Body of pancreas (tissue), 4 donors: ENCODE results near the gene SUMO3. TPM values are rescaled to one million over a fixed set of nuclear protein-coding genes. Genes with fewer than 3 reads are reported as not detected.

Experiments
- ATAC-seq: fragments of 150-250 bp; one replicate; pipeline ENCODE4 v1.9.1; 2016
- DNase-seq, 4 donors: peaks; one replicate each; pipeline ENCODE4 v3.0.0-alpha.2; 2019
- H3K27ac ChIP-seq, 4 donors: fragments of 200-600 bp; sonication (generic); 1 replicate in 3 of 4; 2 replicates in 1 of 4; pipeline versions ENCODE4 v1.5.1 to v1.6.1; 2016 to 2019; ENCODE audit warnings: mild to moderate bottlenecking in 1 of 4, mixed read lengths in 1 of 4, moderate library complexity in 1 of 4
- H3K27me3 ChIP-seq, 2 donors: fragments of 200-600 bp; sonication (generic); one replicate each; pipeline ENCODE4 v1.6.0; 2016; ENCODE audit warnings: mild to moderate bottlenecking in 1 of 2
- H3K36me3 ChIP-seq, 2 donors: fragments of 200-600 bp; sonication (generic); replicated peaks in 1 of 2; 2 replicates each; pipeline ENCODE4 v1.5.1; 2016; ENCODE audit warnings: low read depth in 2 of 2; ENCODE audit not compliant: insufficient read depth in 1 of 2
- H3K4me1 ChIP-seq: fragments of 200-600 bp; sonication (generic); one replicate; pipeline ENCODE4 v1.6.0; 2016
- H3K4me3 ChIP-seq, 2 donors: fragments of 200-600 bp; sonication (generic); 1 replicate in 1 of 2; 2 replicates in 1 of 2; pipeline ENCODE4 v1.5.1; 2016 to 2019
- H3K9me3 ChIP-seq, 3 donors: fragments of 200-600 bp; sonication (generic); 1 replicate in 2 of 3; 2 replicates in 1 of 3; pipeline ENCODE4 v1.5.1; 2016
- POLR2A ChIP-seq, 3 donors: fragments of 450-650 bp; IDR thresholded peaks; one replicate each; pipeline ENCODE4 v1.6.1; 2016; ENCODE audit warnings: antibody characterized with exemption in 3 of 3, mild to moderate bottlenecking in 2 of 3
- WGBS, 2 donors: methylation state at CpG; one replicate each; pipeline ENCODE4 v1.1.5; 2017; 5-methylcytosine and 5-hydroxymethylcytosine counted together
- intact Hi-C: fragments of 100-400 bp; cut with DNase I; formaldehyde crosslinking; loops from one replicate; pipeline ENCODE4 v1.15.1; 2023
- total RNA-seq, 2 donors: library from RNA; depleted of rRNA; stranded (reverse); fragments of >200 nt; gene quantifications; one replicate each; pipeline ENCODE4 v1.1.0, GENCODE V29; 2016
- TF ChIP-seq, protein P1 (sequence below), 7 experiments: fragments of 450-650 bp in 4 of 7; fragments of 200-600 bp in 3 of 7; sonication (generic) in 3 of 7; IDR thresholded peaks; one replicate each; pipeline ENCODE4 v1.5.1; 2016 to 2019; ENCODE audit warnings: antibody characterized with exemption in 7 of 7

Gene SUMO3
- total RNA-seq, 2 donors from 2014 or later, result 20.4 to 33.2 TPM

DNA sequence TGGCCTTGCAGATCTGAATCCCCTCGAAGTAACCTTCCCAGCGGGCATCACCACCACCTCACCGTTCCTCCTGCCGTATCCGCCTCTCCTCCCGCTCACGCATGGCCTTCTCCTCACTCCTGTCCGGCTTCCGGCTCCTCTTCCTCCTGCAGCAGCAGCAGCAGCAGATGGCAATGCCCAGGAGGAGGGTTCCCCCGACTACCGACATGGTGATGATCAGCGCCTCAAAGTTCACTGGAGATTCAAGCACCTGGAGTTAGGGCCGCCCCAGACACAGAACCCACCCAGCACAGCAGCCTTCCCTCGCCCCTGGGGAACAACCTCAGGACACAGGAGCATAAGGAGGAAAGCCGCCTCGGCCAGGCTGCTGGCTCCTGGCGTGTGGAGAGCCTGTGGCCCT is 38.3 kb upstream of the SUMO3 start:
- intact Hi-C loops, result no loop called here
- Histone ChIP-seq H3K4me1 (no peaks in the 10 kb centered on the region), H3K27me3 (no peaks in the 10 kb centered on the region), H3K4me3 (no peak overlapping the region), H3K27ac (no peak overlapping the region), H3K36me3 (peaks cover 0 to 21% of the 10 kb centered on the region in 2 donors), H3K9me3 (no peaks in the 10 kb centered on the region)
- ATAC-seq (no peak), DNase-seq (no peak)
- TF ChIP-seq, protein P1, sequence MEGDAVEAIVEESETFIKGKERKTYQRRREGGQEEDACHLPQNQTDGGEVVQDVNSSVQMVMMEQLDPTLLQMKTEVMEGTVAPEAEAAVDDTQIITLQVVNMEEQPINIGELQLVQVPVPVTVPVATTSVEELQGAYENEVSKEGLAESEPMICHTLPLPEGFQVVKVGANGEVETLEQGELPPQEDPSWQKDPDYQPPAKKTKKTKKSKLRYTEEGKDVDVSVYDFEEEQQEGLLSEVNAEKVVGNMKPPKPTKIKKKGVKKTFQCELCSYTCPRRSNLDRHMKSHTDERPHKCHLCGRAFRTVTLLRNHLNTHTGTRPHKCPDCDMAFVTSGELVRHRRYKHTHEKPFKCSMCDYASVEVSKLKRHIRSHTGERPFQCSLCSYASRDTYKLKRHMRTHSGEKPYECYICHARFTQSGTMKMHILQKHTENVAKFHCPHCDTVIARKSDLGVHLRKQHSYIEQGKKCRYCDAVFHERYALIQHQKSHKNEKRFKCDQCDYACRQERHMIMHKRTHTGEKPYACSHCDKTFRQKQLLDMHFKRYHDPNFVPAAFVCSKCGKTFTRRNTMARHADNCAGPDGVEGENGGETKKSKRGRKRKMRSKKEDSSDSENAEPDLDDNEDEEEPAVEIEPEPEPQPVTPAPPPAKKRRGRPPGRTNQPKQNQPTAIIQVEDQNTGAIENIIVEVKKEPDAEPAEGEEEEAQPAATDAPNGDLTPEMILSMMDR (IDR thresholded peaks at IDR 0.05), result no peak
- no peak for TF ChIP-seq POLR2A (IDR thresholded peaks at IDR 0.05)
- 89 to 91% methylated on average over 15 to 17 of the region's 17 CpGs for WGBS, 2 donors

DNA sequence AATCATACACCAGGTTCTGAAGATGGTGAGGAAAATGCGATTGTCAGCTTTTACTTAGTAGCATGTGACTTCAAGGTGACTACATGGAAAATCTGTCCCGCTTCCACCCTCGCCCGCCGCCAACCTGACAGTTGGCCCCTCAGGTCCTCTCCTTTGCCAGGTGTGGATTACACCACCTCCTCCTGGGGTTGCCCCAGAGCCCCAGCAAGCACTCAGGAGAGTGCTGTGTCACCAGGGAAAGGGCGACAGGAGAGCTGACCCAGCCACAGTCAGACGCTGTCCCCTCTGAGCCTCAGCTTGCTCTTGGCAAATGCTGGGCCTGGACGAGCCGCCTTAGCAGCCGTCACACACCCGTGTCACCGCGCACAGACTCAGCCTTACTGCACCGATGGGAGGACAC is 37.7 kb upstream of the SUMO3 start:
- Histone ChIP-seq H3K9me3 (no peaks in the 10 kb centered on the region), H3K4me3 (no peak overlapping the region), H3K4me1 (no peaks in the 10 kb centered on the region), H3K27ac (no peak overlapping the region), H3K36me3 (peaks cover 0 to 24% of the 10 kb centered on the region in 2 donors), H3K27me3 (no peaks in the 10 kb centered on the region)
- no peak for ATAC-seq
- WGBS, 2 donors, result 92 to 95% methylated on average over 5 to 14 of the region's 14 CpGs
- intact Hi-C loops, result no loop called here
- TF ChIP-seq POLR2A (IDR thresholded peaks at IDR 0.05), result no peak
- no peak for DNase-seq

DNA sequence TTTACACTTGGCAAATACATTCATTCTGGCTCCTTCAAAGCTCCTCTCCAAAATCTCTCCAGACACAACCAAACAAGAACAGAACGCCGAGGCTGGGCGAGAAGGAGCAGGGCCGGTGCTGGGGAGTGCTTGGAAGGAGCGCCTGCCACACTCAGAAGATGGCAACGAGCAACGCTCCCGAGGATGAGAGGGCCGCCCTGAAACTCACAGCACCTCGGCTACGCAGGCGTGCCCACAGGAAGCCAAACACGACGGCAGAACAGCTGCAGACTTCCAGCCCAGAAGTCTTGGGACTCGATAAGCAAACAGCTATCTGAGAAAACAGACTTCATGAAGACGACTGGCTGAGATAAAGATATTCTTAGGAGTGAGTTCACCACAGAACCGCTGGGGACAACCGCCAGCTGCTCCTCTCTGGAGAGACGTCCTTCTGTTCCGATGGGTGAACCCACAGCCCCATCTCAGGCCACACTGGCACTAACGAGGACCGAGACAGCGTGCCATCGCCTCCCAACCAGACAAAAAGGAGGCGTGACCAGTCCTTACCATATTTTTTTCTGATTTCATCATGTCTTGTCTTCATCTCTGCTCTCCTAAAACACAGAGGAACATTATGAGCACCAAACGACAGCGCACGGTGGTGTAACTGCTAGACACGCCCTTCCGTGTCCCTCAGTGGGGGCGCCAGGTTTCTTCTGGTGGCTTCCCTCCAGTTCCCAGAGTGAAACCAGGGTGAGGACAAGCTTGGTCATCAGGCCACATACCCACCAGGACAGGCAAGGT is 37.0 kb upstream of the SUMO3 start:
- no peak overlapping the region for H3K27ac ChIP-seq

DNA sequence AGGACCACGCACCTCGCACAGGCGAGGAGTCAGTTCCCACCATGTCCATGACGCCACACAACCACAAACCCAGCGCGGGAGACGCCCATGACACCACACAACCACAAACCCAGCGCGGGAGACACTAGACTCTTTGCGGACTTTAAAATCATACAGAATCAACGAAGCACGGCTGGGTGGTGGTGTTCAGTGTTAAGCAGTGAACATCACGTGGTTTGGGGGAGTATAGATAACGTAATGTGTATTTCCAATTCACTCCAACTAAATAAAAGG is 36.5 kb upstream of the SUMO3 start:
- Histone ChIP-seq H3K9me3 (no peaks in the 10 kb centered on the region), H3K36me3 (peaks cover 0 to 32% of the 10 kb centered on the region in 2 donors), H3K4me3 (no peak overlapping the region), H3K27ac (no peak overlapping the region), H3K27me3 (no peaks in the 10 kb centered on the region), H3K4me1 (peaks cover under 1% of the 10 kb centered on the region)
- DNase-seq (no peak), ATAC-seq (no peak)
- TF ChIP-seq, protein P1 (IDR thresholded peaks at IDR 0.05), result no peak
- no peak for TF ChIP-seq POLR2A (IDR thresholded peaks at IDR 0.05)
- intact Hi-C loops, result no loop called here
- WGBS, 2 donors, result 87 to 93% methylated on average over 14 of the region's 14 CpGs

More for the DNA sequence above, 37.0 kb upstream of the SUMO3 start:
- no peaks in the 10 kb centered on the region for H3K9me3 ChIP-seq
- intact Hi-C loops, result no loop called here
- WGBS, 2 donors, result 81 to 92% methylated on average over 31 of the region's 31 CpGs
- TF ChIP-seq POLR2A (IDR thresholded peaks at IDR 0.05), result no peak
- TF ChIP-seq, protein P1 (IDR thresholded peaks at IDR 0.05), result no peak
- no peak for ATAC-seq
- no peaks in the 10 kb centered on the region for H3K4me1 ChIP-seq
- H3K36me3 ChIP-seq, result peaks cover 0 to 29% of the 10 kb centered on the region in 2 donors
- H3K4me3 ChIP-seq, result no peak overlapping the region
- no peak for DNase-seq
- H3K27me3 ChIP-seq, result no peaks in the 10 kb centered on the region

DNA sequence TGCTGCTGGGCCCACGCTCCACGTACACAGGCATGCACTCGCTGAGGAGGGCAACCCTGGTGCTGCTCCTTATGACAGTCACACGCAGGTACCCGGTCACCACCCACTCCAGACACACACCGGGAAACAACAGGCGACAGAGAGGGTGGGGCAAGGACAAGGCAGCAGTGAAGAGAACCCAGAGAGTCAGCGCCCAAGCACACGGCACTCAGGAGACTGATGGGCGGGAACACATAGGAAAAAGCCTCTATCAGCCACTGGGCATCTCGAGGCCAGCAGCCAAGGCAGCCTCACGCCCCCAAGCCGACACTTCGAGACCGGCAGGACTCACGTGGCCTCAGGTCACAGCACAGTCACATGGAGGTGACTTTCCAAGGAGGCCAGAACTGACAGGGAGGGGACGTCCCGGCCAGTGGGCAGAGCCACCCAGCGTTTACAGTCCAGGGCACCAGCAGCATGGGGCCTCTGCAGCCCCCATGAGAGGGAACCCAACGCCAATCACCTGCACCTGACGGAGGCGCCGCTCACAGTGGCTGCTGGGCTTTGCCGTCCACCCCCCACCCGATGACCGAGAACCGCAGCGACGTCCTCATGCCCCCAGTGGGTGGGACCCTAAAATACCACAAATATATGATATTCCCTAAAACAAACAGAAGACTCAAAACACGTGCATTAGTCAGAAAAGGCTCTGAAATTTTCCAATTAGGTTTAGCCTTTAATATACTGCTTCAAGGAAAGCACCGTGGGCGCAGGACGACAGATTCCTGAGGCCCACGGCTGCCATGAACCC is 35.9 kb upstream of the SUMO3 start:
- H3K9me3 ChIP-seq, result no peaks in the 10 kb centered on the region

More for the DNA sequence above, 35.9 kb upstream of the SUMO3 start:
- DNase-seq, result no peak
- no peak for TF ChIP-seq POLR2A (IDR thresholded peaks at IDR 0.05)
- TF ChIP-seq, protein P1 (IDR thresholded peaks at IDR 0.05), result no peak
- intact Hi-C loops, result no loop called here
- H3K4me1 ChIP-seq, result peaks cover 4% of the 10 kb centered on the region
- H3K36me3 ChIP-seq, result peaks cover 0 to 32% of the 10 kb centered on the region in 2 donors
- 92 to 93% methylated on average over 27 to 34 of the region's 34 CpGs for WGBS, 2 donors
- H3K27me3 ChIP-seq, result no peaks in the 10 kb centered on the region
- no peak overlapping the region for H3K27ac ChIP-seq
- no peak overlapping the region for H3K4me3 ChIP-seq
- ATAC-seq, result no peak
